Measurements from ENCODE around the gene ADAD2. TPM values are rescaled to one million over a fixed set of nuclear protein-coding genes. Genes with fewer than 3 reads are reported as not detected.

ADAD2 gene
- total and polyA plus RNA-seq, 10 of the 15 experiments (the other 5 are each of a cell fraction or from before 2014, with no cell fraction given): 0.44 to 0.68 (median 0.51) TPM; not detected in 7

GRCh38 chr16:84183911-84184591, 6.9 kb upstream of the ADAD2 start:
- RAD21 ChIA-PET (ENCODE audit: unreplicated experiment): no interaction called here
- no TSS peak for BruUV-seq (replicated peaks)
- H3K79me2 ChIP-seq (ENCODE audit: control insufficient read depth, insufficient read depth, low read length): peaks cover 17% of the 10 kb centered on the region
- ATAC-seq (no peak), DNase-seq (ENCODE audit: low read depth, low spot score) (no peak), FAIRE-seq (no peak)
- intact Hi-C loops (cut with micrococcal nuclease; ENCODE audit: unreplicated experiment) (no loop called here), in situ Hi-C loops (cut with MboI) (loop anchor here (5.0 kb wide), 1 partner anchor 227 kb away; no protein-coding TSS in a partner anchor)
- CTCF ChIA-PET: interaction anchor here (0.7 to 1.2 kb wide), 3 partner anchors 99 to 120 kb away, joined by 3 read pairs; no protein-coding TSS in a partner anchor
- no peaks in the 10 kb centered on the region for H3K4me1 ChIP-seq (ENCODE audit: control insufficient read depth, insufficient read depth, low read length)
- H2AFZ ChIP-seq (ENCODE audit: control insufficient read depth, low read depth, low read length): no peak overlapping the region
- no peaks in the 10 kb centered on the region for H3K27me3 ChIP-seq (replicated peaks in 1 of 2; ENCODE audit: control insufficient read depth in 2 of 2, insufficient read depth in 2 of 2, low read length in 1 of 2)
- no peaks in the 10 kb centered on the region for H4K20me1 ChIP-seq (ENCODE audit: control insufficient read depth, insufficient read depth)
- WGBS (ENCODE audit: insufficient coverage, insufficient replicate concordance, low lambda C conversion rate, missing lambda C conversion rate): 94% methylated on average over 11 of the region's 11 CpGs
- peaks cover 0 to 19% of the 10 kb centered on the region in 2 experiments; a peak in 3 of 4 replicates for H3K36me3 ChIP-seq (ENCODE audit: control insufficient read depth in 2 of 2, insufficient read depth in 2 of 2, low read length in 1 of 2)
- SMC1A ChIA-PET (ENCODE audit: uncharacterized antibody, unreplicated experiment): no interaction called here
- no peak overlapping the region for H3K4me2 ChIP-seq (ENCODE audit: control insufficient read depth, insufficient read depth)
- POLR2A ChIA-PET: no interaction called here
- no peaks in the 10 kb centered on the region for H3K9me3 ChIP-seq (replicated peaks; ENCODE audit: control insufficient read depth, insufficient read depth, low read length)
- H3K4me3 ChIP-seq: no peak overlapping the region
- no peak overlapping the region for H3K27ac ChIP-seq (ENCODE audit: control insufficient read depth, insufficient read depth)
- no peak overlapping the region for H3K9ac ChIP-seq (ENCODE audit: control insufficient read depth, insufficient read depth, low read length)
- no peak for TF ChIP-seq CEBPZ (IDR thresholded peaks at IDR 0.05; ENCODE audit: low read depth, low read length)
- no peak for TF ChIP-seq DPF2 (IDR thresholded peaks at IDR 0.05)
- no peak for TF ChIP-seq CREM (IDR thresholded peaks at IDR 0.05; ENCODE audit: low read depth)
- TF ChIP-seq WRNIP1 (IDR thresholded peaks at IDR 0.05; ENCODE audit: borderline replicate concordance, low read depth, low read length): no peak
- no peak for TF ChIP-seq CHD2 (IDR thresholded peaks at IDR 0.05; ENCODE audit: borderline replicate concordance, low read depth, low read length)
- no peak for TF ChIP-seq E2F4 (IDR thresholded peaks at IDR 0.05; ENCODE audit: low read depth, low read length)
- no peak for TF ChIP-seq POLR2A (IDR thresholded peaks at IDR 0.05; ENCODE audit: low read depth, low read length)
- TF ChIP-seq TCF3 (IDR thresholded peaks at IDR 0.05; ENCODE audit: borderline replicate concordance, insufficient read depth, low read depth, low read length): no peak
- no peak for TF ChIP-seq ZSCAN29 (IDR thresholded peaks at IDR 0.05)
- no peak for TF ChIP-seq PRDM15 (CRISPR knock-in tag; IDR thresholded peaks at IDR 0.05)
- TF ChIP-seq CHD1 (IDR thresholded peaks at IDR 0.05; ENCODE audit: low read depth, low read length): no peak
- no peak for TF ChIP-seq RELB (IDR thresholded peaks at IDR 0.05; ENCODE audit: low read depth)
- no peak for TF ChIP-seq USF2 (IDR thresholded peaks at IDR 0.05; ENCODE audit: borderline replicate concordance, low read depth, low read length)

Data from GM12878 (cell line).